Esophagus muscularis mucosa (tissue), 4 donors: ENCODE results near the gene SLC9A6. TPM values are rescaled to one million over a fixed set of nuclear protein-coding genes. Genes with fewer than 3 reads are reported as not detected.
"Not testable (repeated sequence)": the region's sequence is repeated elsewhere in the genome, so short reads cannot be mapped to it uniquely, and the experiment has no call there.

Experiments
- DNase-seq: peaks from one replicate; pipeline ENCODE4 v3.0.0-alpha.2; 2017; ENCODE audit errors: extremely low spot score
- H3K27ac ChIP-seq, 4 donors: fragments of 200-600 bp; sonication (generic); replicated peaks in 1 of 4; 1 replicate in 3 of 4; 2 replicates in 1 of 4; pipeline ENCODE4 v1.5.1; 2016 to 2019; ENCODE audit warnings: mild to moderate bottlenecking in 1 of 4
- H3K27me3 ChIP-seq, 4 donors: fragments of 200-600 bp; sonication (generic); one replicate each; pipeline versions ENCODE4 v1.5.1 to v1.6.0; 2016 to 2019
- H3K36me3 ChIP-seq, 4 donors: fragments of 200-600 bp; sonication (generic); one replicate each; pipeline ENCODE4 v1.5.1; 2016 to 2019
- H3K4me1 ChIP-seq, 4 donors: fragments of 200-600 bp; sonication (generic); one replicate each; pipeline ENCODE4 v1.5.1; 2016 to 2019
- H3K4me3 ChIP-seq, 4 donors: fragments of 200-600 bp; sonication (generic); 1 replicate in 2 of 4; 2 replicates in 2 of 4; pipeline ENCODE4 v1.5.1; 2016 to 2019; ENCODE audit warnings: mild to moderate bottlenecking in 4 of 4, moderate library complexity in 1 of 4
- H3K9me3 ChIP-seq, 4 donors: fragments of 200-600 bp; sonication (generic); 1 replicate in 3 of 4; 2 replicates in 1 of 4; pipeline ENCODE4 v1.5.1; 2016 to 2019
- CTCF ChIP-seq, 3 experiments: fragments of 200-600 bp in 2 of 3; fragments of 450-650 bp in 1 of 3; sonication (generic) in 2 of 3; IDR thresholded peaks; one replicate each; pipeline ENCODE4 v1.5.1; 2017 to 2019; ENCODE audit warnings: antibody characterized with exemption in 3 of 3, mild to moderate bottlenecking in 2 of 3, moderate library complexity in 1 of 3
- EP300 ChIP-seq: sonication (generic); formaldehyde crosslinking; IDR thresholded peaks from one replicate; pipeline ENCODE4 v1.6.1; 2017; ENCODE audit warnings: antibody characterized with exemption
- POLR2A ChIP-seq: fragments of 450-650 bp; IDR thresholded peaks from one replicate; pipeline ENCODE4 v1.6.1; 2017; ENCODE audit warnings: antibody characterized with exemption, moderate library complexity, mild to moderate bottlenecking, low read depth
- POLR2AphosphoS5 ChIP-seq, 2 donors: sonication (generic); formaldehyde crosslinking; IDR thresholded peaks; one replicate each; pipeline ENCODE4 v1.6.1; 2017; ENCODE audit warnings: antibody characterized with exemption in 2 of 2
- WGBS: methylation state at CpG from one replicate; pipeline ENCODE4 v1.1.5; 2018; 5-methylcytosine and 5-hydroxymethylcytosine counted together
- intact Hi-C: fragments of 100-400 bp; cut with DNase I; formaldehyde crosslinking; loops from one replicate; pipeline ENCODE4 v1.15.1; 2023
- total RNA-seq, 4 donors: library from RNA; depleted of rRNA; stranded (reverse); fragments of >200 nt; gene quantifications; one replicate each; pipeline versions ENCODE4 v1.1.0 to v1.2.1, GENCODE V29; 2016

The SLC9A6 gene
- total RNA-seq, 4 donors from 2014 or later = 12.9 to 17.4 (median 13.7) TPM

GRCh38 chrX:136047969-136048368, 62.7 kb downstream of the SLC9A6 start:
- H3K27ac ChIP-seq = peak overlapping the region in 1 of 4 donors; percentile 11
- peaks cover 0 to 22% (median 11%) of the 10 kb centered on the region in 4 donors for H3K4me1 ChIP-seq
- DNase-seq = no peak
- intact Hi-C loops = loop anchor here (5.0 kb wide), 1 partner anchor 164 kb away; no protein-coding TSS in a partner anchor
- TF ChIP-seq CTCF (IDR thresholded peaks at IDR 0.05) (no peak), POLR2A (no peak), EP300 (no peak), POLR2AphosphoS5 (IDR thresholded peaks at IDR 0.05) (no peak)
- peaks cover 0 to 2% (median 0%) of the 10 kb centered on the region in 4 donors for H3K27me3 ChIP-seq
- H3K4me3 ChIP-seq = no peak overlapping the region
- WGBS = 73% methylated on average over 4 of the region's 4 CpGs
- H3K36me3 ChIP-seq = no peaks in the 10 kb centered on the region
- no peaks in the 10 kb centered on the region for H3K9me3 ChIP-seq

DNA sequence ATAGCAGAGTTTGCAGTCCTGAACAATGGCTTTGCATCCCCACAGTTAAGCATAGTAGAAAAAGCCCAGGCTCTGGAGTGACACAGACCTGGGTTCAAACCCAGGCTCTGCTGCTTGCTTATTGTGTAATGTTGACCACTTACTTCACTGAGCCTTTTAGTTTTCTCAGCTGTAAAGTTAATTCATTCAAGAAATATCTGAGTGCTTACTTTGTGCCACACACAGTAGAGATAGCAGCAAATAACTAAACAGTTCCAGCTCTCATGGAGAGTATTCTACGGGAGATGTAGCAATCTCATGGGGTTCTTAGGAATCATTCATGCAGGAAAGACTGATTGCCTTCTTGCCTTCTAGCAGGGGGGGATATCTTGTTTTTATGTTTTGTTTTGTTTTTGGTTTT, 63.2 kb downstream of the SLC9A6 start:
- H3K27me3 ChIP-seq = peaks cover 0 to 2% (median 0%) of the 10 kb centered on the region in 4 donors
- no peaks in the 10 kb centered on the region for H3K9me3 ChIP-seq
- H3K36me3 ChIP-seq = no peaks in the 10 kb centered on the region
- TF ChIP-seq EP300 = no peak
- TF ChIP-seq POLR2A = no peak
- TF ChIP-seq POLR2AphosphoS5 (IDR thresholded peaks at IDR 0.05) = no peak
- no peak for TF ChIP-seq CTCF (IDR thresholded peaks at IDR 0.05)
- H3K4me3 ChIP-seq = no peak overlapping the region
- WGBS = 92% methylated on average over 1 of the region's 1 CpG
- intact Hi-C loops = loop anchor here (5.0 kb wide), 1 partner anchor 164 kb away; no protein-coding TSS in a partner anchor
- no peak overlapping the region for H3K27ac ChIP-seq
- DNase-seq = no peak
- peaks cover 0 to 27% (median 16%) of the 10 kb centered on the region in 4 donors for H3K4me1 ChIP-seq

DNA sequence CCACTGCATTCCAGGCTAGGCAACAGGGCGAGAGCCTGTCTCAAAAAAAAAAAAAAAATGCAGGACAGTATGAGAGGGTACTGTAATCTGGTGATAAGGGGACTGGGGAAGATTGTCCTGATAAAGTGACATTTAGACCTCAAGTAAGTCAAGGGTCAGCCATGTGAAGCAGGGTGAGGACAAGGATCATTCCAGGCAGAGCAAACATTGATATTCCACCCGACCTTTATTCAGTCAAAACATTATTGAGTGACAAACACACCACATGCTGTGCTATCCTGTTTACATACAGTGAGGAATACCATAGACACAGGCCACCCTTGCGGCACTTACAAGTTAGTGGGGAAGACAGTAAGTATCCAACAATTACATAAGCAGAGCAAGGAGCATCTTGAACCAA, 64.4 kb downstream of the SLC9A6 start:
- Histone ChIP-seq H3K4me3 (no peak overlapping the region), H3K27me3 (peaks cover 0 to 2% (median 0%) of the 10 kb centered on the region in 4 donors), H3K36me3 (no peaks in the 10 kb centered on the region), H3K9me3 (no peaks in the 10 kb centered on the region), H3K4me1 (peaks cover 1 to 37% (median 21%) of the 10 kb centered on the region in 4 donors), H3K27ac (no peak overlapping the region)
- no peak for DNase-seq
- WGBS = 65% methylated on average over 3 of the region's 3 CpGs
- intact Hi-C loops = loop anchor here (5.0 kb wide), 1 partner anchor 163 kb away; no protein-coding TSS in a partner anchor
- no peak for TF ChIP-seq EP300
- no peak for TF ChIP-seq POLR2AphosphoS5 (IDR thresholded peaks at IDR 0.05)
- no peak for TF ChIP-seq CTCF (IDR thresholded peaks at IDR 0.05)
- no peak for TF ChIP-seq POLR2A

DNA sequence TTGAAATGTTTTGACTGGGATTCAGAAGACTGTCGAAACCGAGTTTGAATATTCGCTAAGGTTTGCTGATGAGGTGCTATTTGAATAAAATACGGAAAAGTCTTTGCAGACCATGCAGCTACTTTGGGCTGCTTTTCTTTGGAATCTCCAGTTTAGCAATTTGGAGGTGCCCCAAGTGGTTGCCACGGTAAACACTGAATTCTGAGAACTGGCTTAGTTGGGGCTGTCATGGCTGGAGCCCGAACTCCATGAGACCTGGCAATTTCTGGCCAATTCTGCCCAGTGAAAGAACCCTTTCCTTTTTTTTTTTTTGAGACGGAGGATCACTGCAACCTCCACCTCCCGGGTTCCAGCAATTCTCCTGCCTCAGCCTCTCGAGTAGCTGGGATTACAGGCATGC, 65.6 kb downstream of the SLC9A6 start:
- H3K27me3 ChIP-seq, H3K27ac ChIP-seq, DNase-seq, intact Hi-C loops, H3K4me3 ChIP-seq, H3K36me3 ChIP-seq, H3K9me3 ChIP-seq: not testable (repeated sequence)
- peaks cover 8 to 42% (median 30%) of the 10 kb centered on the region in 4 donors for H3K4me1 ChIP-seq
- 71% methylated on average over 9 of the region's 9 CpGs for WGBS

- TF ChIP-seq CTCF (IDR thresholded peaks at IDR 0.05) = no peak
- TF ChIP-seq EP300 = no peak
- no peak for TF ChIP-seq POLR2A
- TF ChIP-seq POLR2AphosphoS5 (IDR thresholded peaks at IDR 0.05) = no peak
These were observed 66.4 kb downstream of the SLC9A6 start for GRCh38 chrX:136051611-136052010.

More at GRCh38 chrX:136051611-136052010, 66.4 kb downstream of the SLC9A6 start:
- Histone ChIP-seq H3K27ac (no peak overlapping the region), H3K36me3 (no peaks in the 10 kb centered on the region), H3K4me1 (peaks cover 12 to 41% (median 35%) of the 10 kb centered on the region in 4 donors), H3K9me3 (no peaks in the 10 kb centered on the region), H3K27me3 (peaks cover 0 to 2% (median 0%) of the 10 kb centered on the region in 4 donors), H3K4me3 (no peak overlapping the region)
- no peak for DNase-seq
- intact Hi-C loops = no loop called here
- WGBS = 60% methylated on average over 3 of the region's 3 CpGs
